ENCODE data around the gene VANGL1. TPM values are rescaled to one million over a fixed set of nuclear protein-coding genes. Genes with fewer than 3 reads are reported as not detected.

The VANGL1 gene
- total and polyA plus RNA-seq, 2 of the 13 experiments (the other 11 are each of a cell fraction or from before 2014, with no cell fraction given), result 5.3 to 9.4 TPM

GRCh38 chr1:115649964-115650363 lies 8.2 kb downstream of the VANGL1 start (continued):
- TF ChIP-seq E2F5 (CRISPR knock-in tag; conservative IDR thresholded peaks at IDR 0.05) (no peak), ZNF562 (CRISPR knock-in tag; IDR thresholded peaks at IDR 0.05; ENCODE audit: borderline replicate concordance) (no peak), CCDC6 (CRISPR knock-in tag; IDR thresholded peaks at IDR 0.05) (no peak), TBX3 (IDR thresholded peaks at IDR 0.05; ENCODE audit: borderline replicate concordance) (no peak), TOE1 (CRISPR knock-in tag; IDR thresholded peaks at IDR 0.05) (no peak), REPIN1 (CRISPR knock-in tag; IDR thresholded peaks at IDR 0.05; ENCODE audit: borderline replicate concordance, low read depth) (no peak), ZBTB42 (CRISPR knock-in tag; IDR thresholded peaks at IDR 0.05) (no peak), ZNF749 (CRISPR knock-in tag; IDR thresholded peaks at IDR 0.05; ENCODE audit: borderline replicate concordance) (no peak)

GRCh38 chr1:115650961-115651360 lies 9.2 kb downstream of the VANGL1 start:
- Histone ChIP-seq H3K9me3 (ENCODE audit: low read length) (no peaks in the 10 kb centered on the region), H4K20me1 (ENCODE audit: insufficient read depth, low read length) (no peaks in the 10 kb centered on the region), H3K4me3 (replicated peaks in 1 of 3; ENCODE audit: insufficient read depth in 1 of 3, low read depth in 2 of 3, low read length in 3 of 3) (no peak overlapping the region), H3K27me3 (ENCODE audit: control insufficient read depth in 1 of 2, insufficient read depth in 2 of 2, low read length in 2 of 2) (no peaks in the 10 kb centered on the region), H3K9ac (ENCODE audit: insufficient read depth, low read depth, low read length) (no peak overlapping the region), H3K79me2 (ENCODE audit: insufficient read depth, low read length) (peaks cover 35% of the 10 kb centered on the region), H3K4me1 (ENCODE audit: insufficient read depth, low read length) (peaks cover 13% of the 10 kb centered on the region), H3K4me2 (ENCODE audit: low read depth, low read length) (no peak overlapping the region), H3K27ac (ENCODE audit: extremely low read length, insufficient read depth, low read length) (no peak overlapping the region), H2AFZ (ENCODE audit: low read length) (no peak overlapping the region), H3K36me3 (replicated peaks in 1 of 2; ENCODE audit: control insufficient read depth in 1 of 2, insufficient read depth in 2 of 2, low read length in 2 of 2) (peaks cover 8 to 43% of the 10 kb centered on the region in 2 experiments; a peak in 4 of 5 replicates)
- ATAC-seq (no peak), FAIRE-seq (no peak), DNase-seq (ENCODE audit: low spot score) (no peak)
- ChIA-PET CTCF (ENCODE audit: low intra/inter-chr PET ratio, low total read pairs) (no interaction called here), POLR2A (no interaction called here)
- BruUV-seq (replicated peaks), result no TSS peak
- no peak for TF ChIP-seq ZBTB2 (CRISPR knock-in tag; IDR thresholded peaks at IDR 0.05; ENCODE audit: low read depth)
- no peak for TF ChIP-seq ZNF20 (CRISPR knock-in tag; IDR thresholded peaks at IDR 0.05)
- no peak for TF ChIP-seq ZNF224 (CRISPR knock-in tag; IDR thresholded peaks at IDR 0.05)
- TF ChIP-seq SP5 (CRISPR knock-in tag; IDR thresholded peaks at IDR 0.05; ENCODE audit: borderline replicate concordance, low read depth), result no peak
- in situ Hi-C loops (cut with HindIII; ENCODE audit: extremely low pct_ligation_motif_present, low pct_unique_long_range_greater_than_20kb) (no loop called here), intact Hi-C loops (cut with micrococcal nuclease; ENCODE audit: unreplicated experiment) (no loop called here)
- 96% methylated on average over 3 of the region's 3 CpGs for WGBS (ENCODE audit: low lambda C conversion rate)
